NOMO-1 treated with dmso at 0.1 percent for 144 hours (cell line): ENCODE results near the gene PARK7.

Experiments used
- DNase-seq: peaks from one replicate; lab custom pipeline; 2025; ENCODE audit not compliant: unreplicated experiment; lab: John Stamatoyannopoulos, UW

PARK7 gene

DNA sequence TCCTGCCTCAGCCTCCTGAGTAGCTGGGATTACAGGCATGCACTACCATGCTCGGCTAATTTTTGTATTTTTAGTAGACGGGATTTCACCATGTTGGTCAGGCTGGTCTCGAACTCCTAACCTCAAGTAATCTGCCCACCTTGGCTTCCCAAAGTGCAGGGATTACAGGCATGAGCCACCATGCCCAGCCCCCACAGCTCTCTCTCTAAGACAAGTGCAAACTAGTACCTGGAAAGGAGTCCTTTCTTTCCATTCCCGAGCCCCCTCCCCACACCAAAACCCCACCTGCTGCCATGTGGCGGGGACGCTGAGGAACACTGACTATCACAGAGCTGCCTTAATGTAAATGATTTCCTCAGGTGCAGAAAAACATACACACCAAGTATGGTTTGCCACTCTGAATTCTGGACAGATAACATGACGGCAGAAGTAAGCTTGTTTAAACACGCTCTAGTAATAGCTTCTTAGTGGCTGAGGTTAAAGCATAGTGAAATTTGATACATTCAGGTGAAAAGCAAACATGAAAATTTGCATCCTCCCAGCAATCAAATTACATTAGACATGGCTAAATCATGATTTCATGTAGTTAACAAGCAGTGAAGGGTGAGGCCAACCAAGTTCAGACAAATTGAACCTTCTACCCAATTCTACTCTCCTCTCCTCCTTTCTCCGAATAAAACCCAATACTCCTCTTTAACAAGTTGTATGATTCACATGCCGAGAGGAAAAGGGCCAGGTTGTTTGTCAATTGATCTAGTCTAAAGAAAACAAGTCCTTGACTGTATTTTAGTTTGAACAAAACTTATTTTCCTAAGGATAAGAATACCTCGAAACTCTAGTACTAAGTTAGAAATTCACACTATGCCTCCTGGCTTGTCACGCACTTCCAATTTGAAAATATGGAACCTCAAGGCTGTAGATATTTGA is 44.8 kb downstream of the PARK7 start:
- DNase-seq = no peak

GRCh38 chr1:8009043-8010002 is 47.8 kb downstream of the PARK7 start:
- no peak for DNase-seq

DNA sequence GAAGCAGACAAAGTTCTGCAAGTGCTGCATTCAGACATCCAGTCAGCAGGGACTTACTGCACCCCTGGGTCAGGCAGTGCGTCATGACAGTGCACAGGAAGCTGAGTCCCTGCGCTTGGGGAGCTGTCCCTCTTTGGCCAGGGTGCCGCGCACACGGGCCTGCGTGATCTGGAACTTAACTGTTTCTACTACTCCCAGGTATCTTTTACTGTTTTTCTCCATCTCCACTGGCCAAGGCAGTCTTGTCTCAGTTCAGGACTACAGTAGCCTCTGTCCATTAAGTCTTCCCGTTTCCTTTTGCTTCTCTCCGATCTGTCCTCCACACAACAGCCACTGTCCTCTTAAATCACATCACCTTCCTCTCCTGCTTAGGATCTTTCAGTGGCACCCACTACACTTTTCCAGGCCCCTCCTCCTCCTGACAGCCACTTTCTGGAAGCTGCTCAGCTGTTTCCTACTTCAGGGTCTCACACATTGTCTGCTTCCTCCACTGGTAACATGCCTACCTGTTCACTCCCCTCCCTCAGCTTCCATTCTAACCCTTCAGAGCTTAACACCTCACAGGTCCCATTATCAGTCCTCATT is 48.7 kb downstream of the PARK7 start:
- no peak for DNase-seq

GRCh38 chr1:8011016-8011415 is 49.5 kb downstream of the PARK7 start:
- no peak for DNase-seq

DNA sequence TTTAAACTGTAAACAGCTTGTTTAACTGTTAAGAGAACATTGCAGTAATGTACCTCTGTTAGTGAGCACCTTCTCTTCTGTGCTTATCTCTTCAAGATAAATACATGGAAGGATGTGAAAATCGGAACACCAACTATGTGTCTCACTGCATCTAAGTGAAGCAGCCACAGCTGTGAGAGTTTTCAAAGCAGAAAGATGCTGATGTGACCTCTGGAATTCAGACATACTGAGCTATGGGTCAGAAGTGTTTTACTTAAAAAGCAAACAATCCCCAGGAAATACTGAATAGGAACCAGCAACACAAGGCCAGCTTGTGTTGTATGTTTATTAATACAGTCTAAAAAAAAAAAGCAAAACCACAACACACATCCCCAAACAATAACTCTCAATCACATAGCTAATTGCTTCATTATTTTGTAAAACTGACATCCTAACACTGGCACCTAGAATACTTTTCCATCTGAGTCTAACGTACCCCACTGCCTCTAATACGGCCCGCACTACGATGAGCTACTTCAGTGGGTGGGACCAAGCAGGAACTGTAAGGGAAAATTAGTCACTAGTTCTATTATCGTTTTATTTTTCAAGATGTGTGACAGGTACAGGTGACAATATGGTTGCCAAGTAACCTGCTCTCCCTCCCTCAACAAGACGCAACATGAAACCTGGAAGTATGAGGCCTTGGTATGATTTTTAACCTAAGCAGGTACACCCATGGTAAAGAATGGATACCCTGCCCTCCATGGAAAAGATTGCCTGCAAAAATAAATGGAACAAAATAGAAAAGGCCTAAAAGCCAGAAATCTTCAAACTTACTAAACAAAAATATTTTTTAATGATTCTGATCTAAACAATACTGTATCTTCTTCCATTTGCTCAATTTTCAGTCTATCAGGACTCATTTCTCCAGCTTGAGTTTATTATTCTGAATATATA is 50.7 kb downstream of the PARK7 start:
- no peak for DNase-seq

DNA sequence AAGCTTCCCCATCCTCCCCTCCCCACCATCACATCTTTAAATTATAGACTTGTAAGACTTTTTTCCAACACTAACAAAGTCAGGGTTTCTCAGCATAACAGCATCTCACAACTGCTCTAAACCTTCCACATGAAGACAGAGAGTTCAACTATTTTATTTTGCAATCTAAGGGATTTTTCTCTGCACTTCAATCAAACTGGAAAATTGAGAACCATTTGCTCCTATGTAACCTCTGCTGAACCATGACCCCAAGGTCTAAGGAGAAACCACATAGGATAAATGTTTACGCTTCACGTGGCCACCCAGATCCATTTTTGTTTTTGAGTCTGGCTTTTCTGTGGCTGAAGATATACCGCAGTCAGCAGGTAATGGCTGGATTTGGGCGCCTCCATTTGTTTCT is 51.4 kb downstream of the PARK7 start:
- no peak for DNase-seq

GRCh38 chr1:8013399-8013798 is 51.9 kb downstream of the PARK7 start:
- no peak for DNase-seq

- no peak for DNase-seq
Measured at GRCh38 chr1:8013800-8014199, 52.3 kb downstream of the PARK7 start.

DNA sequence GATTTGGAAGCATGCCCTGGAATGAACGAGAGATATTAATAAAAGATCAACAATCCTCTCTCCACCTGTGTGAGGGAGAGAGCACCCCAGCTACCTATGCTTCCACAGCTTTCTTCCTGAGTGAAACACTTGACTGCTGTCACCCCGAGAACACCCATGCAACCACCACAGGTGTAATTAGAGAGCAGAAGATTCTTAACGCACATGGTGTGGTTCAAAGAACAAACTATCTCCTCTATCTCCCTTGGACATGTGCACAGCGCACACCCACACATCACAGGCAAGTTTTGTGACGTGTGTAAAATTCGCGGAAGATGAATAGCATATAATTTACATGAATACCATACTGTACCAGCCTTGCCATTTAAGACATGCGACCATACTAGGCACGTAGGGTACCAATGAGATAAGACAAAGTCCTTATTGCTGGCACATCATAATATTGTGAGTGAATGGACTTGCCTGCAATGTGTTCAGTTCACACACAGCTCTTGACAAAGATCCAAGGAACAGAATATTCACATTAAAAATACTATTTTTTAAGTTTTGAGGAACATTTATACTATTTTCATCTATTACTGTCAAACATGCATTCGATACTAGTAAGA is 53.0 kb downstream of the PARK7 start:
- no peak for DNase-seq

GRCh38 chr1:8015036-8015808 is 53.7 kb downstream of the PARK7 start:
- peak; percentile 6 for DNase-seq

GRCh38 chr1:8015809-8016165 is 54.3 kb downstream of the PARK7 start:
- DNase-seq = no peak

DNA sequence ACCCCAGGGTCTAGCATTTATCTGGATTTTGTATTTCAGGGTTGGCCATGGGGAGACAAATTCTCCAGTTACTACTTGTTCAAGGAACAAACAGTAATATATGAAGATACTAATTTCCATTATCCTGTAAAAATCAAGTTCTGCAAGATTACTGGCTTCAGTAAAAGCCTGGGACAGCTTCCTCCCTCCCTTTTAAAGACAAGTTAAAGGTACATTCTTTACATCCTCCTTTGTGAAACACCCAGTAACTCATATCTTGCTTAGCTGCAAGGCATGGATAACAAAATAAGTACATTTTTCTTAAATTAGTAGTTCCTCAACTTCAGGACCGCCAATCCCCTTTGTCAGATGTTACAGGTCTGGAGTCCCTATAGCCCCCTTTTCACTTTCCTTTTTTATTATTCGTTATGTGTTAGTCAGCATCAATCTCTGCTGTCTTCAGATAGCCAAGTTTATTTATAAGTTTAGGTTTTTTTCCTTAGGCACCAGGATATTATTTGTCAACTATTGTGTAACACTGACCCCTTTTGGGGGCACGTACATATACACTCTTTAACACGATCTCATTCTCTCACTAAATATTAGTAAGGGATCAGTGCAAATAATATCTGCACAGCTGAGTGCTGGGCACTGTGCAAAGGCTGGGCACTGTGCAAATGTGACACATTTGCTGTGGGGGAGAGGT is 54.8 kb downstream of the PARK7 start:
- no peak for DNase-seq

- DNase-seq = no peak
Measured at GRCh38 chr1:8016895-8017241, 55.4 kb downstream of the PARK7 start.

DNA sequence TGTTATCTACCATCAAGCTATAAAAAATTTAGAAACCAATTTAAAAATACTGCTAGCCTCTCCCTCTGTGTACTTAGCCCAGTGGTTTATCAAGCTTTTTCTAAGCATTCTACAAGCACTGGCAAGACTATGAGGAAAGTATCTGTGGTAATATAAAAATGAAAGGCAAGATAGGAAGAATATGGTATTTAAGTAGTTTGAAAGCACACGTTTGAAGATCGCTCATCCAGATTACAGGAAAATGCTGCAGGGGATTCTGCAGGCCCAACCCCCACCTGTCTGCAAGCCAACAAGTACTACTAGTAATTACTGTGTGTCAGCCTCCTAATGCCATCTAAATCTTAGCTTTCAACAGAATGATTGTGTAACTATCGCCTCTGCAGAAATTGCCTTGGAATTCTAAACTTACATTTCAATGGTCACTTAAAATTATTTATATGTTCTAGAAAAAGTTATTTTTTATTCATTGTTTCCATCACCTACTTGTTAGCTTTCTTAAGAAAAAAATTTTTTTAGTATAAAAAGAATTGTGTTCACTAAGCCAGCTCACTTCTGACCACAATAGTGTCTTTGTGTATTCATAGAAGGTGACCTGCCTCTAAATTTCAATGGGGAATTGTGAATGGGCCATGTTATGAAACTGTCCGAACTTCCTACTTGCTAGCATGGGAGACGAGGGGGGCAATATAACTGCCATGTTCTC is 56.1 kb downstream of the PARK7 start:
- DNase-seq = peak; percentile 10

- DNase-seq = no peak
Measured at GRCh38 chr1:8018492-8019228, 57.1 kb downstream of the PARK7 start.

- no peak for DNase-seq
Measured at GRCh38 chr1:8019229-8019620, 57.7 kb downstream of the PARK7 start.

- DNase-seq = peak; percentile 15
Measured at GRCh38 chr1:8020032-8020431, 58.5 kb downstream of the PARK7 start.
